Spleen (tissue), 11 donors: ENCODE data around the gene TUBA3E. TPM values are rescaled to one million over a fixed set of nuclear protein-coding genes. Genes with fewer than 3 reads are reported as not detected.
"Not testable (repeated sequence)": the region's sequence is repeated elsewhere in the genome, so short reads cannot be mapped to it uniquely, and the experiment has no call there.

Experiments used
- DNase-seq: peaks from one replicate; pipeline ENCODE4 v3.0.0-alpha.2; 2020
- H3K27ac ChIP-seq, 8 donors: fragments of 200-600 bp; sonication (generic) in 7 of 8; 1 replicate in 4 of 8; 2 replicates in 4 of 8; pipeline versions ENCODE4 v1.5.0 to v1.8.0; 2016 to 2021; ENCODE audit warnings: inconsistent platforms in 4 of 8, mild to moderate bottlenecking in 4 of 8, moderate library complexity in 1 of 8
- H3K27me3 ChIP-seq, 7 donors: fragments of 200-600 bp; sonication (generic) in 6 of 7; replicated peaks in 1 of 7; 1 replicate in 4 of 7; 2 replicates in 3 of 7; pipeline versions ENCODE4 v1.5.0 to v1.8.0; 2016 to 2021; ENCODE audit warnings: inconsistent platforms in 3 of 7, mild to moderate bottlenecking in 1 of 7
- H3K36me3 ChIP-seq, 6 donors: fragments of 200-600 bp; sonication (generic) in 5 of 6; 1 replicate in 4 of 6; 2 replicates in 2 of 6; pipeline versions ENCODE4 v1.5.0 to v1.8.0; 2016 to 2021; ENCODE audit warnings: inconsistent platforms in 2 of 6
- H3K4me1 ChIP-seq, 6 donors: fragments of 200-600 bp; sonication (generic) in 5 of 6; 1 replicate in 3 of 6; 2 replicates in 3 of 6; pipeline versions ENCODE4 v1.5.0 to v1.8.0; 2016 to 2021; ENCODE audit warnings: inconsistent platforms in 3 of 6
- H3K4me3 ChIP-seq, 8 donors: fragments of 200-600 bp; sonication (generic) in 7 of 8; 1 replicate in 4 of 8; 2 replicates in 4 of 8; pipeline versions ENCODE4 v1.5.0 to v1.8.0; 2016 to 2021; ENCODE audit warnings: inconsistent platforms in 4 of 8, mild to moderate bottlenecking in 4 of 8, moderate library complexity in 2 of 8
- H3K9me3 ChIP-seq, 8 donors: fragments of 200-600 bp; sonication (generic) in 7 of 8; 1 replicate in 4 of 8; 2 replicates in 4 of 8; pipeline versions ENCODE4 v1.5.0 to v1.8.0; 2016 to 2021; ENCODE audit warnings: inconsistent platforms in 4 of 8
- CTCF ChIP-seq, 11 experiments: fragments of 200-600 bp in 7 of 11; fragments of 450-650 bp in 4 of 11; sonication (generic) in 4 of 11; IDR thresholded peaks in 8 of 11; conservative IDR thresholded peaks in 3 of 11; 1 replicate in 7 of 11; 2 replicates in 4 of 11; pipeline versions ENCODE4 v1.4.0 to v1.8.0; 2016 to 2021; ENCODE audit warnings: antibody characterized with exemption in 11 of 11, inconsistent platforms in 4 of 11, mild to moderate bottlenecking in 1 of 11
- POLR2A ChIP-seq, 3 donors: fragments of 450-650 bp; IDR thresholded peaks; one replicate each; pipeline ENCODE4 v1.5.1; 2017; ENCODE audit warnings: antibody characterized with exemption in 3 of 3, mild to moderate bottlenecking in 1 of 3
- POLR2AphosphoS5 ChIP-seq, 3 donors: sonication (generic); formaldehyde crosslinking; IDR thresholded peaks; one replicate each; pipeline ENCODE4 v1.5.1; 2017; ENCODE audit warnings: antibody characterized with exemption in 3 of 3
- WGBS, 5 donors: extraction: QIAGEN DNeasy Blood & Tissue Kit in 3 of 5; methylation state at CpG; one replicate each; pipeline versions ENCODE4 v1.1.5 to v1.1.7; 2013 to 2018; 5-methylcytosine and 5-hydroxymethylcytosine counted together
- intact Hi-C: fragments of 100-400 bp; cut with DNase I; formaldehyde crosslinking; loops from one replicate; pipeline ENCODE4 v1.15.0; 2023; ENCODE audit warnings: low total_unique reads
- polyA plus RNA-seq, 3 donors: library from polyadenylated mRNA; stranded (reverse); fragments of 200-250 nt; gene quantifications; one replicate each; pipeline ENCODE4 v1.2.1, GENCODE V29; 2013
- total RNA-seq, 7 donors: library from RNA; depleted of rRNA in 3 of 7; stranded (reverse); fragments of >200 nt in 3 of 7; fragmentation: NEBNext Ultra II Directional in 4 of 7; extraction: Animal tissue kit (Norgen Biotek cat#: 25700) in 4 of 7; gene quantifications; one replicate each; pipeline versions ENCODE4 v1.1.0 to v1.2.1, GENCODE V29; 2016 to 2021
- donor health status: healthy with polysubstance abuse.
- donor health status: DM: no; HTN: no; CAD: no; lungs with moderate emphysema.
- donor health status: DM: no; HTN: no; CAD: no.
- donor health status: Bipolar disorder and iron deficiency.
- donor health status: healthy.
- donor health status: DM: no; HTN: no; CAD: no.
- donor health status: DM: yes; HTN: yes; CAD: no.

The TUBA3E gene
- total and polyA plus RNA-seq, 10 donors, result 0.11 TPM; not detected in 9

DNA sequence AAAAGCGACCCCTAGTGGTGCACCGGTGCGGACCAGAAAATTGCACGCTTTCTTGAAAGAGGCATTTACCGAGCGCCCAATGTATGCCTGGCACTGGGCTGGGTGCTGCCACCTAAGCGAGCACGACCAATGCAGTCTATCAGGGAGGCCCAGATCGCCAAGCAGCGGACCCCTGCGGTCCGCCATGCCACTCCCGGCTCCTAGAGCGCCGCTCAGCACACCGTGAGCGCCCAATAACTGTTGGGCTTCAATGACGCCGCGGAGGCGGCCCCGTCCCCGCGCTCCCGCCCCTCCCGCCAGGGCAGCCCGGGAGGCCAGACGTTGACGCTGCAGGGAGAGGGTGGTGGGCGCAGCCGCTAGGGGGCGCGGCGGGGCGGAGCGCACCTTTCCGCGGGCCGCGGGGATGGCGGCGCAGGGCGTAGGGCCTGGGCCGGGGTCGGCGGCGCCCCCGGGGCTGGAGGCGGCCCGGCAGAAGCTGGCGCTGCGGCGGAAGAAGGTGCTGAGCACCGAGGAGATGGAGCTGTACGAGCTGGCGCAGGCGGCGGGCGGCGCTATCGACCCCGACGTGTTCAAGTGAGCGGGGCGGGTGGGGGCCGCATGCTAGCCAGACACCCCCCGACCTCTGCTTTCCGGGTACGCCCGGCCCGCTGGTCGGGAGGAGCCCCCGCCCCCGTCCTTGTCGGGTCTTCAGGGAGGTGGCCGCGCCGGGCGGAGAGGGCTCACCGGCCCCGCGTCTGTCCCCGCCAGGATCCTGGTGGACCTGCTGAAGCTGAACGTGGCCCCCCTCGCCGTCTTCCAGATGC is 16.2 kb downstream of the TUBA3E start, which contains the start of gene MZT2B:
Gene MZT2B, plus strand, starts transcription at position 383 of the 803 bp plus-strand sequence. Its CDS starts 21 bp downstream, at position 404.
- not testable (repeated sequence) for H3K9me3 ChIP-seq, H3K27me3 ChIP-seq
- DNase-seq, result peak; percentile 98
- Histone ChIP-seq H3K4me3 (peak within 1 kb of the TSS; percentile 79 to 100 (median 98)), H3K27ac (peak within 1 kb of the TSS; percentile 90 to 97 (median 95)), H3K4me1 (peaks cover 15 to 49% (median 31%) of the 10 kb centered on the region in 6 donors), H3K36me3 (peaks cover 0 to 42% (median 0%) of the 10 kb centered on the region in 6 donors)
- TF ChIP-seq POLR2A (IDR thresholded peaks at IDR 0.05) (peak in 1 of 3 donors; percentile 43), CTCF (IDR thresholded peaks at IDR 0.05 in 8 of 11, conservative IDR thresholded peaks at IDR 0.05 in 3 of 11) (peak; percentile 55 to 96 (median 92)), POLR2AphosphoS5 (IDR thresholded peaks at IDR 0.05) (peak; percentile 26 to 52 (median 42))
- intact Hi-C loops, result loop anchor here (10.0 kb wide), 1 partner anchor 153 kb away; no protein-coding TSS in a partner anchor
- WGBS, 5 donors, result 0 to 1% (median 1%) methylated on average over 3 to 83 of the region's 86 CpGs

- no peak for TF ChIP-seq POLR2A (IDR thresholded peaks at IDR 0.05)
- peak; percentile 87 to 96 (median 91) for TF ChIP-seq POLR2AphosphoS5 (IDR thresholded peaks at IDR 0.05)
- Histone ChIP-seq H3K27me3 (no peaks in the 10 kb centered on the region), H3K36me3 (peaks cover 0 to 46% (median 2%) of the 10 kb centered on the region in 6 donors), H3K4me3 (peak within 1 kb of the TSS; percentile 79 to 100 (median 98)), H3K27ac (peak within 1 kb of the TSS; percentile 90 to 97 (median 95)), H3K4me1 (peaks cover 15 to 52% (median 31%) of the 10 kb centered on the region in 6 donors), H3K9me3 (no peaks in the 10 kb centered on the region)
- intact Hi-C loops, result loop anchor here (10.0 kb wide), 1 partner anchor 153 kb away; no protein-coding TSS in a partner anchor
- 0 to 1% (median 0%) methylated on average over 14 to 55 of the region's 55 CpGs for WGBS, 5 donors
- peak; percentile 99 for DNase-seq
Measured at GRCh38 chr2:130181325-130181879, 16.8 kb downstream of the TUBA3E start, which contains the start of gene SMPD4. Gene SMPD4, minus strand, starts transcription at chr2:130181602. Its CDS starts 5,010 bp downstream, at chr2:130176592.

GRCh38 chr2:130180404-130181324 is 17.6 kb downstream of the TUBA3E start:
- H3K27me3 ChIP-seq, DNase-seq, H3K9me3 ChIP-seq: not testable (repeated sequence)
- H3K4me1 ChIP-seq, result peaks cover 15 to 57% (median 31%) of the 10 kb centered on the region in 6 donors
- intact Hi-C loops, result loop anchor here (10.0 kb wide), 1 partner anchor 154 kb away; no protein-coding TSS in a partner anchor
- peak overlapping the region; percentile 90 to 97 (median 95) for H3K27ac ChIP-seq
- H3K36me3 ChIP-seq, result peaks cover 0 to 48% (median 4%) of the 10 kb centered on the region in 6 donors
- WGBS, 5 donors, result 27 to 30% (median 29%) methylated on average over 37 to 38 of the region's 38 CpGs
- peak overlapping the region; percentile 79 to 100 (median 98) for H3K4me3 ChIP-seq

GRCh38 chr2:130174866-130175265 is 23.4 kb downstream of the TUBA3E start:
- H3K4me3 ChIP-seq, DNase-seq, H3K27me3 ChIP-seq, H3K27ac ChIP-seq, H3K9me3 ChIP-seq, intact Hi-C loops: not testable (repeated sequence)
- Histone ChIP-seq H3K4me1 (peaks cover 0 to 20% (median 3%) of the 10 kb centered on the region in 6 donors), H3K36me3 (peaks cover 0 to 94% (median 59%) of the 10 kb centered on the region in 6 donors)
- 70 to 90% (median 84%) methylated on average over 5 of the region's 5 CpGs for WGBS, 5 donors

- no peak for DNase-seq
- Histone ChIP-seq H3K27me3 (no peaks in the 10 kb centered on the region), H3K36me3 (peaks cover 0 to 100% (median 88%) of the 10 kb centered on the region in 6 donors), H3K4me3 (no peak overlapping the region), H3K9me3 (no peaks in the 10 kb centered on the region), H3K4me1 (no peaks in the 10 kb centered on the region), H3K27ac (no peak overlapping the region)
- intact Hi-C loops, result no loop called here
- 90 to 95% (median 93%) methylated on average over 7 of the region's 7 CpGs for WGBS, 5 donors
- TF ChIP-seq POLR2AphosphoS5 (IDR thresholded peaks at IDR 0.05) (no peak), CTCF (IDR thresholded peaks at IDR 0.05 in 8 of 11, conservative IDR thresholded peaks at IDR 0.05 in 3 of 11) (no peak), POLR2A (IDR thresholded peaks at IDR 0.05) (no peak)
Measured at GRCh38 chr2:130169896-130170295, 28.3 kb downstream of the TUBA3E start.

GRCh38 chr2:130169163-130169562 is 29.1 kb downstream of the TUBA3E start:
- peaks cover 2 to 100% (median 89%) of the 10 kb centered on the region in 6 donors for H3K36me3 ChIP-seq
- H3K4me1 ChIP-seq, DNase-seq, H3K9me3 ChIP-seq, intact Hi-C loops, H3K4me3 ChIP-seq, H3K27me3 ChIP-seq, H3K27ac ChIP-seq: not testable (repeated sequence)
- WGBS, 5 donors, result 79 to 92% (median 88%) methylated on average over 3 of the region's 3 CpGs

- peaks cover 3 to 99% (median 82%) of the 10 kb centered on the region in 6 donors for H3K36me3 ChIP-seq
- H3K27ac ChIP-seq, intact Hi-C loops, H3K4me1 ChIP-seq, DNase-seq, H3K4me3 ChIP-seq, H3K9me3 ChIP-seq, H3K27me3 ChIP-seq: not testable (repeated sequence)
- WGBS, 5 donors, result 79 to 100% (median 84%) methylated on average over 3 of the region's 3 CpGs
Measured at GRCh38 chr2:130166611-130167010, 31.6 kb downstream of the TUBA3E start.
